Activated B cell treated with CpG ODN at 0.5 μM for 24 hours (primary cell): ENCODE measurements around the gene TNIP3. TPM values are rescaled to one million over a fixed set of nuclear protein-coding genes. Genes with fewer than 3 reads are reported as not detected.

Source experiments
- ATAC-seq: fragments of 200-7000 bp; cut with Tn5 transposase; one replicate; pipeline ENCODE4 v1.10.0; 2021; ENCODE audit warnings: low read depth, mild to moderate bottlenecking, moderate library complexity
- CTCF ChIA-PET: fragments of 350-600 bp; sonication (Branson Sonifier 250); formaldehyde crosslinking; loops from one replicate; lab custom pipeline; 2021; ENCODE audit warnings: antibody characterized with exemption; lab: Charles Lee
- POLR2A ChIA-PET: fragments of 350-600 bp; sonication (Branson Sonifier 250); formaldehyde crosslinking; loops from one replicate; lab custom pipeline; 2021; ENCODE audit warnings: antibody characterized with exemption; lab: Charles Lee
- DNase-seq: peaks from one replicate; pipeline ENCODE4 v3.0.0; 2022
- H3K27ac Mint-ChIP-seq: one replicate; pipeline ENCODE4 v1.8.0; 2020; ENCODE audit warnings: mixed read lengths
- H3K27me3 Mint-ChIP-seq: one replicate; pipeline ENCODE4 v1.8.0; 2021; ENCODE audit warnings: mixed read lengths
- H3K36me3 Mint-ChIP-seq: one replicate; pipeline ENCODE4 v1.8.0; 2021; ENCODE audit warnings: low read depth, mixed read lengths
- H3K4me1 Mint-ChIP-seq: one replicate; pipeline ENCODE4 v1.8.0; 2021; ENCODE audit warnings: mixed read lengths
- H3K4me3 Mint-ChIP-seq: one replicate; pipeline ENCODE4 v1.8.0; 2020; ENCODE audit warnings: mild to moderate bottlenecking, mixed read lengths
- H3K9me3 Mint-ChIP-seq: one replicate; pipeline ENCODE4 v1.8.0; 2020; ENCODE audit warnings: mixed read lengths
- CTCF ChIP-seq: fragments of 200-600 bp; IDR thresholded peaks from one replicate; pipeline ENCODE4 v1.8.0; 2022; ENCODE audit warnings: antibody characterized with exemption, mild to moderate bottlenecking
- intact Hi-C: fragments of 100-400 bp; cut with micrococcal nuclease; formaldehyde crosslinking; loops from one replicate; pipeline ENCODE4 v1.15.1; 2024
- total RNA-seq: library from RNA; stranded (reverse); gene quantifications from 2 replicates; pipeline ENCODE4 v1.2.3, GENCODE V29; 2022

TNIP3 gene
- total RNA-seq, 1 donor from 2014 or later = not detected

- H3K4me3 Mint-ChIP-seq = no peak overlapping the region
- no peaks in the 10 kb centered on the region for H3K9me3 Mint-ChIP-seq
- intact Hi-C loops = no loop called here
- H3K4me1 Mint-ChIP-seq = no peaks in the 10 kb centered on the region
- TF ChIP-seq CTCF = no peak
- DNase-seq (no peak), ATAC-seq (no peak)
- H3K27me3 Mint-ChIP-seq = no peaks in the 10 kb centered on the region
- CTCF ChIA-PET = no interaction called here
- H3K27ac Mint-ChIP-seq = no peak overlapping the region
- no peaks in the 10 kb centered on the region for H3K36me3 Mint-ChIP-seq
- POLR2A ChIA-PET = no interaction called here
Measured at GRCh38 chr4:121098266-121098665, 65.9 kb downstream of the TNIP3 start.

GRCh38 chr4:121096629-121097028 lies 67.5 kb downstream of the TNIP3 start:
- no peak for ATAC-seq
- ChIA-PET CTCF (no interaction called here), POLR2A (no interaction called here)
- intact Hi-C loops = loop anchor here (1.0 kb wide), 1 partner anchor 1025 kb away; no protein-coding TSS in a partner anchor
- TF ChIP-seq CTCF = no peak
- H3K27ac Mint-ChIP-seq = no peak overlapping the region
- H3K36me3 Mint-ChIP-seq = no peaks in the 10 kb centered on the region
- H3K4me1 Mint-ChIP-seq = no peaks in the 10 kb centered on the region
- no peaks in the 10 kb centered on the region for H3K27me3 Mint-ChIP-seq
- DNase-seq = no peak
- H3K9me3 Mint-ChIP-seq = no peaks in the 10 kb centered on the region
- H3K4me3 Mint-ChIP-seq = no peak overlapping the region

GRCh38 chr4:121096191-121096590 lies 67.9 kb downstream of the TNIP3 start:
- ATAC-seq (no peak), DNase-seq (no peak)
- POLR2A ChIA-PET = no interaction called here
- TF ChIP-seq CTCF = no peak
- no peaks in the 10 kb centered on the region for H3K9me3 Mint-ChIP-seq
- CTCF ChIA-PET = no interaction called here
- no peak overlapping the region for H3K27ac Mint-ChIP-seq
- no peak overlapping the region for H3K4me3 Mint-ChIP-seq
- H3K4me1 Mint-ChIP-seq = no peaks in the 10 kb centered on the region
- H3K27me3 Mint-ChIP-seq = no peaks in the 10 kb centered on the region
- H3K36me3 Mint-ChIP-seq = no peaks in the 10 kb centered on the region
- intact Hi-C loops = loop anchor here (1.0 kb wide), 1 partner anchor 1025 kb away; no protein-coding TSS in a partner anchor

- POLR2A ChIA-PET = interaction anchor here (0.7 kb wide), 1 partner anchor 1940 kb away, joined by 3 read pairs; no protein-coding TSS in a partner anchor
- intact Hi-C loops = no loop called here
- H3K9me3 Mint-ChIP-seq = no peaks in the 10 kb centered on the region
- no peaks in the 10 kb centered on the region for H3K4me1 Mint-ChIP-seq
- ATAC-seq (no peak), DNase-seq (no peak)
- no peak overlapping the region for H3K27ac Mint-ChIP-seq
- no peak overlapping the region for H3K4me3 Mint-ChIP-seq
- H3K36me3 Mint-ChIP-seq = no peaks in the 10 kb centered on the region
- no peaks in the 10 kb centered on the region for H3K27me3 Mint-ChIP-seq
- no peak for TF ChIP-seq CTCF
- CTCF ChIA-PET = no interaction called here
Measured at GRCh38 chr4:121094297-121094966, 69.7 kb downstream of the TNIP3 start.

- Mint-ChIP-seq H3K4me1 (no peaks in the 10 kb centered on the region), H3K9me3 (no peaks in the 10 kb centered on the region), H3K36me3 (no peaks in the 10 kb centered on the region), H3K4me3 (no peak overlapping the region), H3K27ac (no peak overlapping the region), H3K27me3 (no peaks in the 10 kb centered on the region)
- ATAC-seq (no peak), DNase-seq (no peak)
- POLR2A ChIA-PET = no interaction called here
- CTCF ChIA-PET = no interaction called here
- TF ChIP-seq CTCF = no peak
- intact Hi-C loops = no loop called here
Measured at GRCh38 chr4:121093261-121093660, 70.9 kb downstream of the TNIP3 start.
